AG10803 (cell line): ENCODE data around the gene ANAPC15.

Experiments
- DNase-seq: peaks from one replicate; pipeline ENCODE4 v3.0.0; 2010; ENCODE audit warnings: low read depth
- H3K4me3 ChIP-seq: 2 replicates; pipeline ENCODE4 v1.5.1; 2011; ENCODE audit warnings: mild to moderate bottlenecking, low read length, control low read depth
- TF ChIP-seq, protein P1 (sequence below): conservative IDR thresholded peaks from 2 replicates; pipeline ENCODE4 v1.5.1; 2011; ENCODE audit warnings: mild to moderate bottlenecking, low read length, control low read depth, inconsistent platforms

ANAPC15 gene

DNA sequence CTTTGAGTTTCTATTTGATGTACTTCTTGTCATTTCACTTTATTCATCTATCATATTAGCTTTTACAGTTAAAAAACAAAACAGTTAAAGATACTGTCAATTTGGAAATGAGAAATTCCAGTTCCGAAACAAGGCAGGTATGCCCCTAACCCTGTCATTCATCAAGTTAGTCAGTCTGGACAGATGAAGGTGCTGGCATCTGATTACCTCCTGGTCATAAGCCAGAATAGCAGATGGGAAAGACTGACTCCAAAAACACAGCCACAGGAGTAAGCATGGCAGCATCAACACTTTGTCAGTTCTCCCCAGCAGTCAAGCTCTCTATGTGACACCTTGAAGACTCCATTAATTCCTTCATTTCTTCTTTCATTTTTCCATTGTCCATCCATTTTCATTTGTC, 27.5 kb downstream of the ANAPC15 start:
- DNase-seq: no peak
- H3K4me3 ChIP-seq: no peak overlapping the region
- TF ChIP-seq, protein P1, sequence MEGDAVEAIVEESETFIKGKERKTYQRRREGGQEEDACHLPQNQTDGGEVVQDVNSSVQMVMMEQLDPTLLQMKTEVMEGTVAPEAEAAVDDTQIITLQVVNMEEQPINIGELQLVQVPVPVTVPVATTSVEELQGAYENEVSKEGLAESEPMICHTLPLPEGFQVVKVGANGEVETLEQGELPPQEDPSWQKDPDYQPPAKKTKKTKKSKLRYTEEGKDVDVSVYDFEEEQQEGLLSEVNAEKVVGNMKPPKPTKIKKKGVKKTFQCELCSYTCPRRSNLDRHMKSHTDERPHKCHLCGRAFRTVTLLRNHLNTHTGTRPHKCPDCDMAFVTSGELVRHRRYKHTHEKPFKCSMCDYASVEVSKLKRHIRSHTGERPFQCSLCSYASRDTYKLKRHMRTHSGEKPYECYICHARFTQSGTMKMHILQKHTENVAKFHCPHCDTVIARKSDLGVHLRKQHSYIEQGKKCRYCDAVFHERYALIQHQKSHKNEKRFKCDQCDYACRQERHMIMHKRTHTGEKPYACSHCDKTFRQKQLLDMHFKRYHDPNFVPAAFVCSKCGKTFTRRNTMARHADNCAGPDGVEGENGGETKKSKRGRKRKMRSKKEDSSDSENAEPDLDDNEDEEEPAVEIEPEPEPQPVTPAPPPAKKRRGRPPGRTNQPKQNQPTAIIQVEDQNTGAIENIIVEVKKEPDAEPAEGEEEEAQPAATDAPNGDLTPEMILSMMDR: no peak

DNA sequence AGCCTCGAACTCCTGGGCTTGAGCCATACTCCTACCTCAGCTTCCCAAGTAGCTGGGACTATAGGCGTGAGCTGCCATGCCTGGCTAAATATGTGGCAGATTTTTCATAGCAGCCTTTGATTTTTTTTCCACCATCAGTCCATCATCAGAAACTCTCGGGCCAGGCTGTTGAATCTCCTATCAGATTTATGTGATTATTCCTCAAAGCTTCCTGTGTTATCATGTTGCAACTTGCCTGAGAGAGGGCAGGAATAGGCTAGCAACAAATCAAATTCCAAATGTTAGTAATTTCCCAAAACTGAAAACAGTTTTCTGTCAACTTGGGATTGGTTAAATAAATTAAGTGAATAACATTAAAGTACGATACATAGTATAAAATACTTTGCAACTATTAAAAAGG, 28.4 kb downstream of the ANAPC15 start:
- H3K4me3 ChIP-seq: no peak overlapping the region
- TF ChIP-seq, protein P1: no peak
- no peak for DNase-seq

DNA sequence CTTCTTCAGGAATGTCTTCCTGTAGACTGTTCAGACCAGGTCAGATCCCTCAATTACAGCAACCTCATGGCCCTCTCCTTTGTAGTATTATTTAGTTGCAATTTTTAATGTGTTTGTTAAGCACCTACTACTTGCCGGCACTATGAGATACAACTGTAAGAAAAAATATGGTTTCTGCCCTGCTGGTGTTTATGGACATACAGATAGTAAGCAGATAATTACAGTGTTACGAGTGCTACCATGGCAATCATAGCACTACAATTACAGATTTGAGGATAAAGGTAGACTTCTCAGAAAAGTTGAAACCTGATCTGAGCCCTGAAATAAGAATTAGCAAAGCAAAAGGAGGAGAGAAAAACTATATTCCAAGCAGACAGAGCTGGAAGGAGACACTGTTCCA, 29.1 kb downstream of the ANAPC15 start:
- DNase-seq: no peak
- TF ChIP-seq, protein P1: no peak
- H3K4me3 ChIP-seq: no peak overlapping the region

DNA sequence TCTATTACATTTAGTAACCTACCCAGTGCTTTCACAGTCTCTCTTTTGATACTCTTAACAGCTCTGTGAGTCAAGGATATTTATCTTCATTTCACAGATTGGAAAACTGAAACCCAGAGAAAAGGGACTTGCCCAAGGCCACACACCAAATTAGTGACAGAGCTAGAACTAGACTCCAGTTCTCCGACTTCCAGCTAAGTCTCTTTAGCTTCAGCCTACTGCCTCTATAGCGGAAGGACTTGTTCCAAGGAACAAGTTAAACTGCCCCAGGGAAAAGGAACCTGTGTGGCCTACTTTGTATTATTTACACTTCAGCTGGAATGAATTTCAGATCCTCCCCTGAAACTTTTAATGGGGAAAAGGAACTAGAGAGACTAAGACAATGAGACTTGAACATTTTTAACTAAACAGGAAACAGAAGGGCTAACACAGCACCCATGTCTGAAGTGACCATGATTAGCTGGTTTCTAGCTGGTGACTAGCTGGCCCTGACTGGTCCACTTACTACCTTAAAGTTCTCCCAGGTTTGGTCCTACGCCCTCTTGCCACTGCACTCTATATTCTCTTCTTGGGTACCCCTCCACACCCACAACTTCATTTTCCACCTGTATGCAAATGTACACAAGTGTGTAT, 30.6 kb downstream of the ANAPC15 start:
- TF ChIP-seq, protein P1: no peak

GRCh38 chr11:72081184-72081644, 31.3 kb downstream of the ANAPC15 start:
- TF ChIP-seq, protein P1: no peak

More for the DNA sequence above, 30.6 kb downstream of the ANAPC15 start:
- no peak overlapping the region for H3K4me3 ChIP-seq
- DNase-seq: no peak

GRCh38 chr11:72080326-72081183, 31.9 kb downstream of the ANAPC15 start, which contains the start of the genes LRRC51 and NUMA1:
LRRC51 (plus strand) TSS chr11:72080850; CDS start chr11:72089084, 8,234 bp downstream.
NUMA1 (minus strand) TSS chr11:72080542; CDS start chr11:72035943, 44,599 bp downstream.
- DNase-seq: peak; percentile 100
- peak within 1 kb of the TSS; percentile 82 for H3K4me3 ChIP-seq
- TF ChIP-seq, protein P1: no peak

More at GRCh38 chr11:72081184-72081644, 31.3 kb downstream of the ANAPC15 start:
- no peak for DNase-seq
- peak overlapping the region; percentile 82 for H3K4me3 ChIP-seq
